Mucosa of stomach (tissue), 1 donor: Measurements from ENCODE around the gene FOXJ1.

Source experiments
- H3K27me3 ChIP-seq: one replicate; pipeline ENCODE4 v1.7.0; 2013; ENCODE audit warnings: mild to moderate bottlenecking, low read length; ENCODE audit not compliant: control insufficient read depth, insufficient read depth
- H3K36me3 ChIP-seq: one replicate; pipeline ENCODE4 v1.7.0; 2013; ENCODE audit warnings: low read length; ENCODE audit not compliant: control insufficient read depth, insufficient read depth
- H3K4me1 ChIP-seq: one replicate; pipeline ENCODE4 v1.7.0; 2013; ENCODE audit warnings: mild to moderate bottlenecking, low read length; ENCODE audit not compliant: control insufficient read depth, insufficient read depth
- H3K4me3 ChIP-seq: one replicate; pipeline ENCODE4 v1.7.0; 2013; ENCODE audit warnings: low read length
- H3K9ac ChIP-seq: one replicate; pipeline ENCODE4 v1.7.0; 2013; ENCODE audit warnings: mild to moderate bottlenecking, low read length, moderate library complexity
- H3K9me3 ChIP-seq: one replicate; pipeline ENCODE4 v1.7.0; 2013; ENCODE audit warnings: mild to moderate bottlenecking, low read length, moderate library complexity; ENCODE audit not compliant: control insufficient read depth
- donor health status: Pancreatic carcinoma.

The FOXJ1 gene

GRCh38 chr17:76123749-76124581 is 17.1 kb downstream of the FOXJ1 start:
- H3K4me3 ChIP-seq = no peak overlapping the region
- H3K4me1 ChIP-seq = peaks cover 8% of the 10 kb centered on the region
- H3K27me3 ChIP-seq = no peaks in the 10 kb centered on the region
- H3K9ac ChIP-seq = no peak overlapping the region
- no peaks in the 10 kb centered on the region for H3K36me3 ChIP-seq
- no peaks in the 10 kb centered on the region for H3K9me3 ChIP-seq

GRCh38 chr17:76123191-76123499 is 17.9 kb downstream of the FOXJ1 start:
- Histone ChIP-seq H3K4me1 (peaks cover 8% of the 10 kb centered on the region), H3K36me3 (no peaks in the 10 kb centered on the region), H3K9ac (no peak overlapping the region), H3K9me3 (no peaks in the 10 kb centered on the region), H3K4me3 (no peak overlapping the region), H3K27me3 (no peaks in the 10 kb centered on the region)

DNA sequence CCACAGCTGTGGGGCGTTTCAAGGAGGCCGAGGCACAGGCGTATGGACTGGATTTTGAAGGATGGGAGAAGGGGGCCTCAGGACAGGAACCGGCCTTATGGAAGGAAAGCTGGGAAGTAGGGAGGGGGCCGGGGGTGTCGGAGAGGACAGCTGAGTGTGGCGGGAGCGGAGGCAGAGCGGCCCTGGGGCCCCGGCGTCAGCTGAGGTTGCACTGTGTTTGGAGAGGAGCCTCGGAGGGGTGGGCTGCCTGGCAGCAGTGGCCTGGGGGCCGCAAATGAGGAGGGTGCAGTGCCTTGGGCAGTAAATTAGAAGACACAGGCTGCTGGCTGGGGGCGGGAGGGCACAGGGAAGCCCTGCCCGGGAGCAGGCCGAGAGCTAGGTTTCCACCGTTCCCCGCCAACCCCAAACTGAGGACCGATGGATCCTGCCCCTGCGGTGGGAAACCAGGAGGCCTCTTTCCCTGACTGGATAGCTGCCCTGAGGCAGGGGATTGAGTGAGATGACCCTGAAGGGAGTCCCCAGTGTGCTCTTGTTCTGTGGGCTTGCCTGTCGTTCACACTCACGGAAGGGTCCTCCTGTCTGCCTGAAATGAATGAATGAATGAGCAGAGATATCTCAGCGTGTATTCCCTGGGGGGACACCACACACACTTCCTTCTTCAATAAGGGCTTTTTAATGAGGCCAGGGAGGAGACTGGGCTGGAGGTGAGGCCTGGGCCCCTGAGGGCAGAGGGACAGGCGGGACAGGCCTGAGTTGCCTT is 18.4 kb downstream of the FOXJ1 start:
- no peak overlapping the region for H3K4me3 ChIP-seq
- no peaks in the 10 kb centered on the region for H3K36me3 ChIP-seq
- H3K27me3 ChIP-seq = no peaks in the 10 kb centered on the region
- H3K9ac ChIP-seq = peak overlapping the region; percentile 66
- H3K9me3 ChIP-seq = no peaks in the 10 kb centered on the region
- peaks cover 8% of the 10 kb centered on the region for H3K4me1 ChIP-seq

DNA sequence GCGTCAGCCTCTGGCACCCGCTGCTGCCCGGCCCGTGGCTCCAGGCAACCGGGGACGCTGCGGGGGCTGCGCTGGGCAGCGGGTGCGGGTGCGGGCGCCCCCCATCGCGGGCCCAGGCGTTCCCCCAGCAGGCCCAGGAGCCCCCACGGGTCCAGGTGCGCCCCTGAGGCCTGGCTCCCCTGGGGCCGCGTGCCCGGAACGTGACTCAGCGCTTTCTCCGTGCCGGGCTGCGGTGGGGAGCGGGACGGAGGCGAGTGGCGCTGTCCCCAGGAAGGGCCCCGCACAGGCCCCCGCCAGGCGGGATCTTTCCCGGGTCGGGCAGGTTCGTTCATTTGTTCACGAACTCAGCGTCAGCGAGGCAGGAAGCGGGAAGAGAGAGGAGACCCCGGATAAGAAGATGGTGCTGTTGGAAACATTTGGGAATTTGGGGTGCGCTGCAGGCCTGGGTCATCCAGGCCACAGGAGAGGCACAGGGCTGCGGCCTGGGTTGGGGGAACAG is 19.1 kb downstream of the FOXJ1 start:
- no peaks in the 10 kb centered on the region for H3K36me3 ChIP-seq
- H3K4me3 ChIP-seq = no peak overlapping the region
- peaks cover 8% of the 10 kb centered on the region for H3K4me1 ChIP-seq
- H3K27me3 ChIP-seq = no peaks in the 10 kb centered on the region
- no peaks in the 10 kb centered on the region for H3K9me3 ChIP-seq
- H3K9ac ChIP-seq = peak overlapping the region; percentile 66

- H3K9ac ChIP-seq = no peak overlapping the region
- H3K36me3 ChIP-seq = no peaks in the 10 kb centered on the region
- no peak overlapping the region for H3K4me3 ChIP-seq
- no peaks in the 10 kb centered on the region for H3K9me3 ChIP-seq
- H3K27me3 ChIP-seq = no peaks in the 10 kb centered on the region
- H3K4me1 ChIP-seq = peaks cover 8% of the 10 kb centered on the region
Measured at GRCh38 chr17:76120658-76121008, 20.4 kb downstream of the FOXJ1 start.

DNA sequence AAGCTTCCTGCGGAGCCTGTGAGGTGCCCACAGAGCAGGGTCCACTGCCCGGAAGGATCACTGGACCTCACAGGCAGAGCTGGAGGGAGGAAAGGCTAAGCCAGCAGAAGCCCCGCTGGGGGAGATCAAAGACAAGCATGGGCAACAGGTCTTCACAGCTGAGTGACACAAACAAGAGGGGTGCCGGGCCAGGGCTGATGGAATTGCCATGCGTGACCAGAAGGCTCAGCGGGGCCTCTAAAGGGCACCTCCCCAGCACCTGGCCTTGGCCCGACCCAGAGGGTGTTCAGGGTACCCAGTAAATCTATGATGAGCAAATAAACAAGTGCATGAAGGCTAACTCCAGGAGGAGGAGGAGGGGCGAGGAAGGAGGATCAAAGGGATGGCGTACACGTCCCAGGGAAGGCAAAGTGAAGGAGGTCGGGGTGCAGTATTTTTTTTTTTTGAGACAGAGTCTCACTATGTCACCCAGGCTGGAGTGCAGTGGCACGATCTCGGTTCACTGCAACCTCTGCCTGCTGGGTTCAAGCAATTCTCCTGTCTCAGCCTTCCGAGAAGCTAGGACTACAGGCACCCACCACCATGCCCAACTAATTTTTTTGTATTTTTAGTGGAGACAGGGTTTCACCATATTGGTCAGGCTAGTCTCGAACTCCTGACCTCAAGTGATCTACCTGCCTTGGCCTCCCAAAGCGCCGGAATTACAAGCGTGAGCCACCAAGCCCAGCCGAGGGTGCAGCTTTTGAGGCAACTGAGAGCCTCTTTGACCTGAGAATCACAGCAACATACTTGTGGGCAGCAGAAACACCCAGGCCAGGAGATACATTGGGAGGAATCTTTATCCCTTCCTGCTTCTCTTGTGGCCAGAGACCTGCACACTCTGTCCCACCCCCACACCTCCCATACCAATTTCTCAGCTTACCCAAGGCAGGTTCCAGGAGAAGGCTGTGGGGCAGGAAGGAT is 21.4 kb downstream of the FOXJ1 start:
- Histone ChIP-seq H3K4me3 (no peak overlapping the region), H3K9me3 (no peaks in the 10 kb centered on the region), H3K27me3 (no peaks in the 10 kb centered on the region), H3K9ac (no peak overlapping the region), H3K36me3 (no peaks in the 10 kb centered on the region), H3K4me1 (peaks cover 8% of the 10 kb centered on the region)

GRCh38 chr17:76115138-76115754 is 25.8 kb downstream of the FOXJ1 start:
- no peaks in the 10 kb centered on the region for H3K9me3 ChIP-seq
- no peaks in the 10 kb centered on the region for H3K27me3 ChIP-seq
- no peaks in the 10 kb centered on the region for H3K4me1 ChIP-seq
- H3K4me3 ChIP-seq = no peak overlapping the region
- no peaks in the 10 kb centered on the region for H3K36me3 ChIP-seq
- H3K9ac ChIP-seq = no peak overlapping the region

DNA sequence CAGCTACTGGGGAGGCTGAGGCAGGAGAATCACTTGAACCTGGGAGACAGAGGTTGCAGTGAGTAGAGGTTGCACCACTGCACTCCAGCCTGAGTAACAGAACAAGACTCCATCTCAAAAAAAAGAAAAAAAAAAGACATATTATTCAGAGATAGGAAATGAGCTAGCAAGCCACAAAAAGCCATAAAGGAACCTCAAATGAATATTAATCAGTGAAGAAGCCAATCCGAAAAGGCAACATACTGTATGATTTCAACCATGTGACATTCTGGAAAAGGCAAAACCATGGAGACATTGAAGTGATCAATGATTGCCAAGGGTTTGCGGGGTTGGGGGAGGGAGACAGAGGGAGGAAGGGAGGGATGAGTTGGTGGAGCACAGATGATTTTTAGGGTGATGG is 29.1 kb downstream of the FOXJ1 start:
- no peaks in the 10 kb centered on the region for H3K4me1 ChIP-seq
- H3K9ac ChIP-seq = no peak overlapping the region
- no peaks in the 10 kb centered on the region for H3K36me3 ChIP-seq
- H3K9me3 ChIP-seq = no peaks in the 10 kb centered on the region
- no peak overlapping the region for H3K4me3 ChIP-seq
- no peaks in the 10 kb centered on the region for H3K27me3 ChIP-seq

GRCh38 chr17:76107509-76107908 is 33.5 kb downstream of the FOXJ1 start:
- no peaks in the 10 kb centered on the region for H3K9me3 ChIP-seq
- no peaks in the 10 kb centered on the region for H3K27me3 ChIP-seq
- no peak overlapping the region for H3K4me3 ChIP-seq
- peaks cover 26% of the 10 kb centered on the region for H3K4me1 ChIP-seq
- no peak overlapping the region for H3K9ac ChIP-seq
- H3K36me3 ChIP-seq = no peaks in the 10 kb centered on the region

DNA sequence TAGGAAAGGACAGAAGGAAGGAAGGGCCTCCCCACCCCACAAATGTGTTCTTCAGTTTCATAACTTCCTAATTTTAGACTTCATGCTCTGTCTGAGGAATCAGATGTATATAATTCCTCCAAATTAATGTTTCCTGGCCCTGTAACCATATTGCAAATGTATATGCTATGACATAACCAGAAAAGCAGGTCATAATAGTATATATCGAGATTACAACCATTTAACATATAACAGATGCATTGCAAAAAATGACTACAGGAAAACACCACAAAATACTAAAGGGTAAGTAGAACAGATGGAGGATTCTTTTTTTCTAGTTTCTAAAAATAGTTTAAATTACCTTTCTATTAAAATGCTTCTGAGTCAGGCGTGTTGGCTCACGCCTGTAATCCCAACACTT is 34.3 kb downstream of the FOXJ1 start:
- Histone ChIP-seq H3K4me3 (no peak overlapping the region), H3K4me1 (peaks cover 26% of the 10 kb centered on the region), H3K36me3 (no peaks in the 10 kb centered on the region)

GRCh38 chr17:76104896-76105231 is 36.2 kb downstream of the FOXJ1 start:
- H3K9ac ChIP-seq = no peak overlapping the region
- no peaks in the 10 kb centered on the region for H3K27me3 ChIP-seq
- no peak overlapping the region for H3K4me3 ChIP-seq
- no peaks in the 10 kb centered on the region for H3K9me3 ChIP-seq
- peaks cover 6% of the 10 kb centered on the region for H3K36me3 ChIP-seq
- H3K4me1 ChIP-seq = peaks cover 26% of the 10 kb centered on the region

More for the DNA sequence above, 34.3 kb downstream of the FOXJ1 start:
- no peak overlapping the region for H3K9ac ChIP-seq
- H3K9me3 ChIP-seq = no peaks in the 10 kb centered on the region
- no peaks in the 10 kb centered on the region for H3K27me3 ChIP-seq
